Endodermal cell (in vitro differentiated cells): Measurements from ENCODE around the gene GARS1. TPM values are rescaled to one million over a fixed set of nuclear protein-coding genes. Genes with fewer than 3 reads are reported as not detected.

Experiments
- DNase-seq: peaks from one replicate; pipeline ENCODE4 v3.0.0-alpha.2; 2017
- H3K27ac ChIP-seq: 2 replicates; pipeline ENCODE4 v1.5.1; 2013; ENCODE audit warnings: mild to moderate bottlenecking, low read depth, low read length, moderate library complexity
- H3K27me3 ChIP-seq: 2 replicates; pipeline ENCODE4 v1.6.1; 2013; ENCODE audit warnings: mild to moderate bottlenecking, low read length, moderate library complexity; ENCODE audit not compliant: insufficient read depth, control insufficient read depth, poor library complexity, severe bottlenecking
- H3K36me3 ChIP-seq: 2 replicates; pipeline ENCODE4 v1.7.0; 2013; ENCODE audit warnings: mild to moderate bottlenecking, low read length, moderate library complexity; ENCODE audit not compliant: control insufficient read depth, insufficient read depth
- H3K4me1 ChIP-seq: one replicate; pipeline ENCODE4 v1.7.0; 2013; ENCODE audit warnings: low read length; ENCODE audit not compliant: control insufficient read depth, insufficient read depth
- H3K4me3 ChIP-seq: 2 replicates; pipeline ENCODE4 v1.5.1; 2013; ENCODE audit warnings: mild to moderate bottlenecking, low read length, moderate library complexity
- H3K9ac ChIP-seq: 2 replicates; pipeline ENCODE4 v1.6.1; 2013; ENCODE audit warnings: mild to moderate bottlenecking, low read length, moderate library complexity; ENCODE audit not compliant: poor library complexity, severe bottlenecking; ENCODE audit errors: extremely low read depth
- H3K9me3 ChIP-seq: 2 replicates; pipeline ENCODE4 v1.6.1; 2013; ENCODE audit warnings: mild to moderate bottlenecking, low read length, moderate library complexity; ENCODE audit not compliant: control insufficient read depth
- H3K27ac Mint-ChIP-seq: 2 replicates; pipeline ENCODE4 v1.8.0; 2020; ENCODE audit warnings: mixed read lengths
- H3K27me3 Mint-ChIP-seq: 2 replicates; pipeline ENCODE4 v1.8.0; 2021; ENCODE audit warnings: mild to moderate bottlenecking, mixed read lengths; ENCODE audit not compliant: insufficient read depth
- H3K36me3 Mint-ChIP-seq: 2 replicates; pipeline ENCODE4 v1.8.0; 2020; ENCODE audit warnings: low read depth, mixed read lengths
- H3K4me1 Mint-ChIP-seq: 2 replicates; pipeline ENCODE4 v1.8.0; 2020; ENCODE audit warnings: mixed read lengths
- H3K4me3 Mint-ChIP-seq: 2 replicates; pipeline ENCODE4 v1.8.0; 2020; ENCODE audit warnings: mild to moderate bottlenecking, moderate library complexity, mixed read lengths
- H3K9me3 Mint-ChIP-seq: 2 replicates; pipeline ENCODE4 v1.8.0; 2020; ENCODE audit warnings: mild to moderate bottlenecking, mixed read lengths
- WGBS, 2 experiments: methylation state at CpG; one replicate each; pipeline versions ENCODE4 v1.1.5 to v1.1.7; 2013; ENCODE audit warnings: missing lambda C conversion rate in 2 of 2, mixed read lengths in 1 of 2; ENCODE audit not compliant: insufficient coverage in 1 of 2, insufficient read length in 1 of 2; 5-methylcytosine and 5-hydroxymethylcytosine counted together
- total RNA-seq, 2 donors: library from RNA; stranded (reverse); fragmentation: NEBNext Ultra II Directional in 1 of 2; extraction: Animal tissue kit (Norgen Biotek cat#: 25700) in 1 of 2; gene quantifications; 2 replicates in 1 of 2; 3 replicates in 1 of 2; pipeline ENCODE4 v1.2.1, GENCODE V29; 2021
- TF ChIP-seq, protein P1 (sequence below): fragments of 200-600 bp; sonication (generic); conservative IDR thresholded peaks from 2 replicates; pipeline ENCODE4 v1.5.0; 2021; ENCODE audit warnings: antibody characterized with exemption, mild to moderate bottlenecking

The GARS1 gene
- total RNA-seq, 2 donors from 2014 or later, result 113 to 121 TPM

DNA sequence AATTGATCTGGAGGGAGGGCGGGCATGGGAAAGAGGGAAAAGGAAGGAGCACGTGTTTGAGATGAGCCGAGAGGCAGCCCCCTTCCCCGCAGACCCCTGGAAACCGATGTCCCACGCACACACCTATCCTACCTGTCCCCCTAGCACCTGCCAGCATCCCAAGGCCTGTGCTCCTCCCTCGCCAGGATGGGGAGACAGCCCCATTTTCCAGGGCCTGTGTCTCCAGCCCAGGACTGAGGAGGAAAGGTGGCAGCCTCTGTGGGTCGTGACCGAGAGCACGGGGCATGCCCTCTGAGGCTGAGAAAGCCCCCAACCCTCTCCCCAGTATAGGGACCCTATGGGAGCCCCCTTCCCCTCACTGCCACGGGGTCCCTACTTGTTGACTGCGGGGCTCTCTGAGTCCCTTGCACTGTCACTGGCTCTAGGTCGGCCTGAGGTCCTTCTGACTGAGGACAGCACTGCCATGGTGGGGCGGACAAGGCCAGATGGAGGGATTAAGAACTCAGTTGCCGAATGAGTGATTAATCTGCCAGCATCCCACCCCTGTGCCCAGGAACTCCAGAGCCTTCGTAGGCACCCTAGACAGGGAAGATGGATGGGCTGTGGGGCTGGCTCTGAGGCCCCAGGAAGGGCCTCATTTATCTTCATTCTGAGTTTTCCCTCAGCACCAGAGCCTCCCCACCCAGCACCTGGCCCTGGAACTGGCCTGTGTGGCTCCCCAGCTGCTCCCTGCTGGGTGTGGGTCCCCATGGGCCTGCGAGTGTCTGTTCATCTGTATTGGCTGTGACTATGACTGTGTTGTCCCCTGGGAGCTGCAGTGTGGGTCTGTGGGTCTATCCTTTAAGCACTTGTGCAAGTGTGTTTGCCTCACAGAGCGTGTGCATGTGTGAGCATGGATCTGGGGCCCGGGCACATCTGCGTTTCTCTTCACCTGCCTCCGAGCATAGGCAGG, 61.6 kb downstream of the GARS1 start:
- Mint-ChIP-seq H3K9me3 (no peaks in the 10 kb centered on the region), H3K4me1 (no peaks in the 10 kb centered on the region), H3K36me3 (peaks cover 6% of the 10 kb centered on the region), H3K27me3 (no peaks in the 10 kb centered on the region), H3K27ac (no peak overlapping the region), H3K4me3 (no peak overlapping the region)
- Histone ChIP-seq H3K9ac (no peak overlapping the region), H3K9me3 (no peaks in the 10 kb centered on the region), H3K36me3 (no peaks in the 10 kb centered on the region), H3K27me3 (no peaks in the 10 kb centered on the region), H3K4me1 (no peaks in the 10 kb centered on the region), H3K27ac (peak overlapping the region; percentile 38), H3K4me3 (no peak overlapping the region)
- WGBS, 2 experiments, result 77 to 88% methylated on average over 10 to 21 of the region's 21 CpGs
- TF ChIP-seq, protein P1, sequence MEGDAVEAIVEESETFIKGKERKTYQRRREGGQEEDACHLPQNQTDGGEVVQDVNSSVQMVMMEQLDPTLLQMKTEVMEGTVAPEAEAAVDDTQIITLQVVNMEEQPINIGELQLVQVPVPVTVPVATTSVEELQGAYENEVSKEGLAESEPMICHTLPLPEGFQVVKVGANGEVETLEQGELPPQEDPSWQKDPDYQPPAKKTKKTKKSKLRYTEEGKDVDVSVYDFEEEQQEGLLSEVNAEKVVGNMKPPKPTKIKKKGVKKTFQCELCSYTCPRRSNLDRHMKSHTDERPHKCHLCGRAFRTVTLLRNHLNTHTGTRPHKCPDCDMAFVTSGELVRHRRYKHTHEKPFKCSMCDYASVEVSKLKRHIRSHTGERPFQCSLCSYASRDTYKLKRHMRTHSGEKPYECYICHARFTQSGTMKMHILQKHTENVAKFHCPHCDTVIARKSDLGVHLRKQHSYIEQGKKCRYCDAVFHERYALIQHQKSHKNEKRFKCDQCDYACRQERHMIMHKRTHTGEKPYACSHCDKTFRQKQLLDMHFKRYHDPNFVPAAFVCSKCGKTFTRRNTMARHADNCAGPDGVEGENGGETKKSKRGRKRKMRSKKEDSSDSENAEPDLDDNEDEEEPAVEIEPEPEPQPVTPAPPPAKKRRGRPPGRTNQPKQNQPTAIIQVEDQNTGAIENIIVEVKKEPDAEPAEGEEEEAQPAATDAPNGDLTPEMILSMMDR, result no peak
- DNase-seq, result no peak

DNA sequence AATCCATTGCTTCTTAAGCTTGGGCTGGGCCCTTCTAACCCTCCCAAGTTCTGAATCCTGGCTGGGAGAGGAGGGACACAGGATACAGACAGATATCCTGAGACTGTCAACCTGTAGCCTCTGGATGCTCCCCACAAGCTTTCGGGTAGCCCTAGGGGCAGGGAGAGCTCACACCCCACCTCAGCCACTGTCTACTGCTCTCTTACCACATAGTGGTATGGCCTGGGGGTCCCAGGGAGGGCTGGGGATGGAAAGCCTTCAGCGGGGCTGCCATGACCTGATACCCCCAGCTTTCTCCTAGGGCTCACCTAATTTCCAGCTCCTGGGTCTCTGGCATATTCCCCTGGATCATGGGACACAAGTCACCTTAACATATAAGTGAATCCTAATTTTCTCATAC, 62.5 kb downstream of the GARS1 start:
- Mint-ChIP-seq H3K4me1 (no peaks in the 10 kb centered on the region), H3K27me3 (no peaks in the 10 kb centered on the region), H3K27ac (no peak overlapping the region), H3K4me3 (no peak overlapping the region), H3K36me3 (peaks cover 6% of the 10 kb centered on the region), H3K9me3 (no peaks in the 10 kb centered on the region)
- Histone ChIP-seq H3K27me3 (no peaks in the 10 kb centered on the region), H3K36me3 (no peaks in the 10 kb centered on the region), H3K4me3 (no peak overlapping the region), H3K27ac (no peak overlapping the region), H3K4me1 (no peaks in the 10 kb centered on the region), H3K9me3 (no peaks in the 10 kb centered on the region), H3K9ac (no peak overlapping the region)
- WGBS, 2 experiments, result 92 to 100% methylated on average over 1 to 2 of the region's 2 CpGs
- TF ChIP-seq, protein P1, result no peak
- no peak for DNase-seq

DNA sequence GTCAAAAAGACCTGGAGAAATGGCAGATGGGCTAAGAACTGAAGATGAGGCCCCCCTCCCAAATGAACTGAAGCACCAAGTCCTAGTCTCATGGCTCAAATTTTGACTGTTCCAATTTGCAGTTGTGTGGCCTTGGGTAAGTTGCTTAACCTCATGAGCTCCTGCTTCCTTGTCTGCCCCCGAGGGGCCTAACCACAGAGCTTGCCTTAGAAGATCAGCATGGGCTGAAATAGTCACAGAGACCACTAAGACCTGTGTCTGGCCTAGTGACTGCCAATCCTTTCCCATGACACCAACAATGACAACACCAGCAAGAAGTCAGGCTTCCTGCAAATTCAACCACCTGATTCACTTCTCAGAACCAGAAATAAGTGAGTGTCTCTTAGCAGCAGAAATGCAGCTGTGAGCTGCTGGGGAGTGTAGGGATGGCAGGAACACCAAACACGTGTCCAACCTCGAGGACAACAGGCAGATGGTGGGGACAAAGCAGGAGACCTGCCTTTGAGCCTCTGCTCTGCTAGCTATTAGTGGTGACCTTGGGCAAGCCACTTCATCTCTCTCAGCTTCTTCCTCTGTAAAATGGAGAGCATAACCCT, 63.9 kb downstream of the GARS1 start:
- no peaks in the 10 kb centered on the region for H3K27me3 ChIP-seq
- H3K36me3 ChIP-seq, result no peaks in the 10 kb centered on the region
- Mint-ChIP-seq H3K4me3 (no peak overlapping the region), H3K4me1 (no peaks in the 10 kb centered on the region), H3K9me3 (no peaks in the 10 kb centered on the region), H3K27me3 (no peaks in the 10 kb centered on the region), H3K36me3 (peaks cover 6% of the 10 kb centered on the region), H3K27ac (no peak overlapping the region)
- no peak overlapping the region for H3K27ac ChIP-seq
- H3K9me3 ChIP-seq, result no peaks in the 10 kb centered on the region
- WGBS, 2 experiments, result 86 to 90% methylated on average over 2 to 3 of the region's 3 CpGs
- no peak for DNase-seq
- H3K9ac ChIP-seq, result no peak overlapping the region
- TF ChIP-seq, protein P1, result no peak
- no peak overlapping the region for H3K4me3 ChIP-seq
- H3K4me1 ChIP-seq, result no peaks in the 10 kb centered on the region
